OCI-LY3 (cell line): ENCODE results near the gene AP1G1.

ENCODE experiments used
- H2AFZ ChIP-seq: fragments of 200-600, 300-600 bp; shearing (Covaris generic); 2 replicates; pipeline ENCODE4 v1.6.0; 2014; ENCODE audit warnings: antibody characterized with exemption, low read depth, low read length
- H3K27ac ChIP-seq: fragments of 200-600, 300-600 bp; sonication (generic); 2 replicates; pipeline ENCODE4 v1.5.1; 2014; ENCODE audit warnings: mild to moderate bottlenecking, low read length, moderate library complexity, mixed read lengths
- H3K27me3 ChIP-seq: fragments of 200-600, 300-600 bp; sonication (generic); 2 replicates; pipeline ENCODE4 v1.6.1; 2014; ENCODE audit warnings: low read depth, low read length, mixed read lengths
- H3K36me3 ChIP-seq: fragments of 200-600, 300-600 bp; sonication (generic); replicated peaks from 2 replicates; pipeline ENCODE3; 2014; ENCODE audit warnings: low read depth, low read length, mixed read lengths
- H3K4me1 ChIP-seq: fragments of 300-600, 200-600 bp; sonication (generic); 2 replicates; pipeline ENCODE4 v1.6.1; 2014; ENCODE audit warnings: low read length, mixed read lengths
- H3K4me2 ChIP-seq: fragments of 200-600, 300-600 bp; sonication (generic); 2 replicates; pipeline ENCODE4 v1.6.1; 2014; ENCODE audit warnings: low read length, mixed read lengths
- H3K4me3 ChIP-seq: fragments of 300-600, 200-600 bp; sonication (generic); 2 replicates; pipeline ENCODE4 v1.5.1; 2014; ENCODE audit warnings: antibody characterized with exemption, mild to moderate bottlenecking, low read length, moderate library complexity
- H3K79me2 ChIP-seq: fragments of 300-600, 200-600 bp; shearing (Covaris generic); 2 replicates; pipeline ENCODE4 v1.6.1; 2014; ENCODE audit warnings: mild to moderate bottlenecking, low read length, mixed read lengths
- H3K9ac ChIP-seq: fragments of 300-600, 200-600 bp; shearing (Covaris generic); 2 replicates; pipeline ENCODE4 v1.6.0; 2014; ENCODE audit warnings: mild to moderate bottlenecking, low read length, moderate library complexity
- H3K9me3 ChIP-seq: fragments of 200-600, 300-600 bp; shearing (Covaris generic); 2 replicates; pipeline ENCODE4 v1.6.1; 2014; ENCODE audit warnings: low read length, mixed read lengths; ENCODE audit not compliant: insufficient read depth
- H4K20me1 ChIP-seq: fragments of 200-600, 300-600 bp; sonication (generic); 2 replicates; pipeline ENCODE4 v1.6.1; 2016; ENCODE audit warnings: low read length, mixed read lengths; ENCODE audit not compliant: insufficient read depth
- EZH2phosphoT487 ChIP-seq: fragments of 200-600 bp; shearing (Covaris generic); IDR thresholded peaks from 2 replicates; pipeline ENCODE4 v1.6.1; 2018; ENCODE audit warnings: antibody characterized with exemption, mixed run types, low read depth
- TF ChIP-seq, protein P1 (sequence below): fragments of 200-600, 300-600 bp; sonication (generic); IDR thresholded peaks from 2 replicates; pipeline ENCODE4 v1.5.1; 2014; ENCODE audit warnings: antibody characterized with exemption, low read length, low read depth

Gene AP1G1

DNA sequence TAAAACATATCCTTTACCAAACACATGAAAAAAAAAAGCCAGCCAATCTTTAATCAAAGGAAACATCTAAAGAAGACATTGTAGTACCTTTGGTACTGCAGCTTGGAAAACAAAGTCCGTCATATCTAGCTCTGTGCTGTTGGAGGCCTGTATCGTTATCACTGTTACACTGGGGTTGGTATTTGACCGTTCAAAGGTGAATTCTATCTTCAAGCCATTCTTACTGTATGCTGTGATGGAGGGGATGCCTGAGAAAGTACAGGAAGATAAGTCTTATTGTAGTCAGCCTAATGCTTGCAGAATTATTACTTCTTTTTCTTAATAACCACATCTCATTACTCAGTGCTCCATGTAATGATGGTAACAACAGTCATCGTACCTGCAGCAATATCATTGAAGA, 69.8 kb downstream of the AP1G1 start:
- no peak overlapping the region for H3K4me3 ChIP-seq
- TF ChIP-seq EZH2phosphoT487, result no peak
- TF ChIP-seq, protein P1, sequence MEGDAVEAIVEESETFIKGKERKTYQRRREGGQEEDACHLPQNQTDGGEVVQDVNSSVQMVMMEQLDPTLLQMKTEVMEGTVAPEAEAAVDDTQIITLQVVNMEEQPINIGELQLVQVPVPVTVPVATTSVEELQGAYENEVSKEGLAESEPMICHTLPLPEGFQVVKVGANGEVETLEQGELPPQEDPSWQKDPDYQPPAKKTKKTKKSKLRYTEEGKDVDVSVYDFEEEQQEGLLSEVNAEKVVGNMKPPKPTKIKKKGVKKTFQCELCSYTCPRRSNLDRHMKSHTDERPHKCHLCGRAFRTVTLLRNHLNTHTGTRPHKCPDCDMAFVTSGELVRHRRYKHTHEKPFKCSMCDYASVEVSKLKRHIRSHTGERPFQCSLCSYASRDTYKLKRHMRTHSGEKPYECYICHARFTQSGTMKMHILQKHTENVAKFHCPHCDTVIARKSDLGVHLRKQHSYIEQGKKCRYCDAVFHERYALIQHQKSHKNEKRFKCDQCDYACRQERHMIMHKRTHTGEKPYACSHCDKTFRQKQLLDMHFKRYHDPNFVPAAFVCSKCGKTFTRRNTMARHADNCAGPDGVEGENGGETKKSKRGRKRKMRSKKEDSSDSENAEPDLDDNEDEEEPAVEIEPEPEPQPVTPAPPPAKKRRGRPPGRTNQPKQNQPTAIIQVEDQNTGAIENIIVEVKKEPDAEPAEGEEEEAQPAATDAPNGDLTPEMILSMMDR, result no peak
- no peak overlapping the region for H3K27ac ChIP-seq
- peaks cover 45% of the 10 kb centered on the region for H3K36me3 ChIP-seq
- no peaks in the 10 kb centered on the region for H4K20me1 ChIP-seq
- H3K4me2 ChIP-seq, result no peak overlapping the region
- no peak overlapping the region for H2AFZ ChIP-seq
- no peaks in the 10 kb centered on the region for H3K79me2 ChIP-seq
- no peaks in the 10 kb centered on the region for H3K4me1 ChIP-seq
- H3K27me3 ChIP-seq, result no peaks in the 10 kb centered on the region
- H3K9ac ChIP-seq, result no peak overlapping the region
- H3K9me3 ChIP-seq, result no peaks in the 10 kb centered on the region

DNA sequence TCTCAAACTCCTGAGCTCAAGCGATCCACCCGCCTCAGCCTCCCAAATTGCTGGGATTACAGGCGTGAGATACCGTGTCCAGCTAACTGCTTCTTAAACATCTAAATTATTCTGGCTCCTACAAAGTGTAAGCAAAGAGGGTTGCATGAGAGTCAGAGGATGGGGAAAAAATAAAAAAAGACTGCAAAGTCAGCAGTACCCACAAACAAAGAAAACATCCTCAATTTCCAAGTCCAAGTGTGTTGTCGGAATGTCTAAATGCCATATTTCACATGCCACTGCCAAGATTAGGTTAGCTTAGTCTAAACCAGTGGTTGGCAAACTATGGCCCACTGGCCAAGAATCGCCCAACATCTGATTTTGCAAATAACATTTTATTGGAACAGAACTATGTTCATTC, 71.1 kb downstream of the AP1G1 start:
- Histone ChIP-seq H3K27me3 (no peaks in the 10 kb centered on the region), H3K36me3 (peaks cover 53% of the 10 kb centered on the region), H3K4me3 (no peak overlapping the region), H4K20me1 (no peaks in the 10 kb centered on the region), H3K9me3 (no peaks in the 10 kb centered on the region), H3K9ac (no peak overlapping the region), H3K4me1 (no peaks in the 10 kb centered on the region), H2AFZ (no peak overlapping the region), H3K79me2 (no peaks in the 10 kb centered on the region), H3K27ac (no peak overlapping the region), H3K4me2 (no peak overlapping the region)
- TF ChIP-seq EZH2phosphoT487, result no peak

DNA sequence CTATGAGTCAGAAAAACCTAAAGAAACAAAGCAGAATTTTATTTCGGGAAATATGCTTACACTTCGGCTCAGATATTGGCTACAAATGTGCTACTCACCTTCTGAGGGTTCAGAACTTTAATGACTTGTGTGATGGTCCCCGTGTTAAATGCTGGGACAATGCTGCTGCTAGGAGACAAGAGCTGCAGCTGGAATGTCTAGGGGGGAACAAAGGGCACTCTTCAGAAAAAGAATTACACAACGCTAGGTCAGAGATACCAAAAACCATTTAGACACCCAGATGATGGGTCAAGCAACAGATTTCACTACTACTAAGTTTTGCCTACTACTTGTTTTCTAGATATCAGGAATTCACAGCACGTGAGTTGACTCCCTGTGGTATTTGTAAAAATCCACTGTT, 74.1 kb downstream of the AP1G1 start:
- Histone ChIP-seq H3K27ac (no peak overlapping the region), H3K27me3 (no peaks in the 10 kb centered on the region), H3K4me2 (no peak overlapping the region), H3K9me3 (no peaks in the 10 kb centered on the region), H3K79me2 (no peaks in the 10 kb centered on the region), H3K9ac (no peak overlapping the region), H2AFZ (no peak overlapping the region), H4K20me1 (no peaks in the 10 kb centered on the region), H3K36me3 (peaks cover 57% of the 10 kb centered on the region), H3K4me1 (no peaks in the 10 kb centered on the region), H3K4me3 (no peak overlapping the region)
- TF ChIP-seq, protein P1, result no peak
- TF ChIP-seq EZH2phosphoT487, result no peak

DNA sequence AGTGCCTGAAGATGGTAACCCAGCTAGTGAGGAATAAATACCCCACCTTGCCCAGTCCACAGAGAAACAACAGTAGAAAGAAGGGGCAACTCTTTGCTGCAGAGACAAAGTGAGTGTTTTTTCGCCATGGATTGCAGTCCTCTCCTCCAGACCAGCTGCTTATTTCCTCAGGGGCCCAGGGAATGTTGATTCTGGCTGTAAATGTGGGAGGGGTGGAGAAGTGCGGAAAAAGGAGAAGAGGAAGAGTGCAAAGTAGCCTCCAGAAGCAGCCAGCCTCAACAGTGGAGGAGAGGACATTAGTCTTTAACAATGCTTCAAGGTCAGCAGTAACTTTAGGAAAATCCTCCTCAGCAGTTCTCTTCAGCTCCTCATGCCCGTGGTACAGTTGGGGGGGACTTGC, 76.0 kb downstream of the AP1G1 start:
- Histone ChIP-seq H3K4me1 (no peaks in the 10 kb centered on the region), H3K79me2 (no peaks in the 10 kb centered on the region), H3K36me3 (peaks cover 44% of the 10 kb centered on the region), H4K20me1 (no peaks in the 10 kb centered on the region), H3K9me3 (no peaks in the 10 kb centered on the region), H3K4me2 (no peak overlapping the region), H3K27ac (no peak overlapping the region), H2AFZ (no peak overlapping the region), H3K27me3 (no peaks in the 10 kb centered on the region), H3K9ac (no peak overlapping the region), H3K4me3 (no peak overlapping the region)
- TF ChIP-seq, protein P1, result no peak
- no peak for TF ChIP-seq EZH2phosphoT487
